ENCODE data around the gene YWHAB.

DNA sequence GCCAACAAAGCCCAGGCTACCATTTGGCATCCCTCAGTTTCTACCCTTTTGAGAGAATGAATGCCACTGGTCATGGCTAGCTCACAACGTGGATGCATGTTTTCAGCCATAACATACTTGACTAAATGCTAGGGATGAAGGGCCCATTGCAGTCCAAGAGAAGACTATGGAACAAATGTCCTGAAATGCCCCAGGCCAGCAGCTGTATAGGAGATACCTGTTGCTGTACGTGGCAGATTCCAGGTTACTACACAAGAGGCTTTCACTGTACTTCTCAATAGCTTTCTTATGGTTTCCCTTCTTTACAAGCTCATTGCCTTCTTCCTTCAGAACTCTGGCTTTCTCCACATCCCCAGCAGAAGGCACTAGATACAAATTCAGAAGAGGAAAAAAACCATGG lies 63.0 kb downstream of the YWHAB start:
- TF ChIP-seq ZNF274 (IDR thresholded peaks at IDR 0.05; ENCODE audit: low read depth, low read length) (no peak), YY1 (IDR thresholded peaks at IDR 0.05; ENCODE audit: insufficient read depth, insufficient read length) (no peak)
